Stimulated activated effector memory CD8-positive, alpha-beta T cell treated with anti-CD3 and anti-CD28 coated beads, Interleukin-12 subunit alpha, Interleukin-12 subunit beta, amount 100 ng/mL, for 72 hours (primary cell): ENCODE data around the gene AK2.

Experiments
- ATAC-seq: fragments of 150-1000 bp; cut with Tn5 transposase; 2 replicates; pipeline ENCODE4 v1.10.0; 2021
- DNase-seq, 2 donors: peaks; one replicate each; pipeline ENCODE4 v3.0.0; 2021 to 2022; ENCODE audit warnings: low spot score in 2 of 2
- H3K27ac Mint-ChIP-seq: one replicate; pipeline ENCODE4 v1.8.0; 2022; ENCODE audit warnings: mild to moderate bottlenecking, mixed read lengths
- H3K36me3 Mint-ChIP-seq: one replicate; pipeline ENCODE4 v1.8.0; 2022; ENCODE audit warnings: mild to moderate bottlenecking, mixed read lengths
- H3K4me1 Mint-ChIP-seq: one replicate; pipeline ENCODE4 v1.8.0; 2022; ENCODE audit warnings: mixed read lengths
- H3K4me3 Mint-ChIP-seq: one replicate; pipeline ENCODE4 v1.8.0; 2022; ENCODE audit warnings: mild to moderate bottlenecking, mixed read lengths
- H3K9me3 Mint-ChIP-seq: one replicate; pipeline ENCODE4 v1.8.0; 2022; ENCODE audit warnings: mixed read lengths

Gene AK2

DNA sequence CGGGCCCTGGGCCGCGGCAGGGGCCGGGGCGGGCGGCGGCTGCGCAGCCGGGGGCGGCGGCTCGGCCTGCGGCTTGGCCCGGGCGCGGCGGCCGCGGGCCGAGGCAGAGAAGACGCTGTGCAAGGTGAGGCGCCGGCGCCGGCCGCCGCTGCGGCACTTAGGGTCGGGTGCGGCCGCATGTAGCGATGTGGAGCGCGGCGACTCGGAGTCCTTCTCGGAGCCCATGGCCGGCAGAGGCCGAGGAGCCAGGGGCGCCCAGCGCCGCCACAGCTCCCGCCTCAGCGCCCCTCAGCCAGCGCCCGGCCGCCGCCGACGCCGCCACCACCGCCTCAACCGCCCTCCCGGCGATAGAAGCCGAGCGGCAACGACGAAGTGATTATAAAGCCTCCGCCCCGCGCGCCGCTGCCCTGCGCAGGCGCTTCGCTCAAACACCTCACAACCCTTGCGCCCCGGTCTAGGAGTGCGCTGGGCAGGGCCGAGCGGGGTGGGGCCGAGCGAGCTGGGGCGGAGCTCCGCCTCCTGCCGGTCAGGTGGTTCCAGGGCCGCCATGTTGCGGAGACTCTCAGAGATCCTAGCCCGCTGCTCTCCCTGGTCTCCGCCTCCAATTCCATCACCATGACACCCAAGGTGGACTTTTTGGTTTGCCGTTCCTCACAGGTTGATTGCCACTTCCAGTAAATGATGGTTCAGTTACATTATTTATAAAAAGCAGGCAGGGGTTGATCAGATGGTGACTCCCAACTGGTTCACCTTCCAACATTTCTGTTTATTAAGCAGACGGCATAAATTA is 72.0 kb downstream of the AK2 start, which contains the start of gene RNF19B:
TSS of gene RNF19B (minus strand) at position 349 of the 790 bp plus-strand sequence. CDS start at position 225, 124 bp downstream.
- H3K4me1 Mint-ChIP-seq = peaks cover 58% of the 10 kb centered on the region

DNA sequence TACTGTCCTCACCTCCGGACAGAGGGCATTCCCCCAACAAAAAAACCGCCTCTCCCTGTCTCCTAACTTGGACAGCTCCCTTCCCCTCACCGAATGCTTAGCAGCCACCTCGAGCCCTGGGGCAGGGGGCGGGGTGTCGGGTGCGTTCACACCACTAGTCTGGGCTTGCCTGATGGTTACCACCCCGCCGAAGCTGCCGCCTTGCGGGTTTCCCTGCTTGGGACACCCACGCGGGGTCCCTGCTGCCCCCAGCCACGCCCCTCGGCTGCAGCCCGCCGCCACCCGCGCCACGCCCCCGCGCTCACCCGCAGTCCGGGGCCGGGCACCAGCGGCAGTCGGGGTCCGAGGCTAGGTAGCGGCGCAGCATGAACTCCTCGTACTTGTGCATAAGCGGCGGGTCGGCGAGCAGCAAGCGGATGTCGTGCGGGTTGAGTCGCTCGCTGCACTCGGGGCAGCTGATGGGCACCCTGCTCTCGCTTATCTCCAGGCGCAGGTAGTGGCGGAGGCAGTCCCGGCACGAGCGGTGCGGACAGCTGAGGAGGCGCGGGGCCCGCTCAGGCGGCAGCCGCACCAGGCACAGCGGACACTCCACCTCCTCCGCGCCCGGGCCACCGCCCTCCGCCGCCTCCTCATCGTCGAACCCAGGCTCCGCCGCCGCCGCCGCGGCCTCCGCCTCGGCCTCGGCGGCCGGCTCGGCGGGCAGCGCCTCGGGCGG is 72.8 kb downstream of the AK2 start:
- Mint-ChIP-seq H3K4me3 (peak overlapping the region; percentile 85), H3K36me3 (peaks cover 32% of the 10 kb centered on the region), H3K27ac (peak overlapping the region; percentile 79), H3K4me1 (peaks cover 59% of the 10 kb centered on the region), H3K9me3 (peaks cover 2% of the 10 kb centered on the region)
- ATAC-seq (peak; percentile 59), DNase-seq (peak; percentile 47 to 83)

More for the DNA sequence above, 72.0 kb downstream of the AK2 start, which contains the start of gene RNF19B:
- DNase-seq (peak; percentile 88 to 96), ATAC-seq (peak; percentile 94)
- peaks cover 2% of the 10 kb centered on the region for H3K9me3 Mint-ChIP-seq
- H3K27ac Mint-ChIP-seq = peak within 1 kb of the TSS; percentile 79
- peak within 1 kb of the TSS; percentile 85 for H3K4me3 Mint-ChIP-seq
- H3K36me3 Mint-ChIP-seq = peaks cover 25% of the 10 kb centered on the region

- H3K36me3 Mint-ChIP-seq = peaks cover 45% of the 10 kb centered on the region
- no peaks in the 10 kb centered on the region for H3K9me3 Mint-ChIP-seq
- H3K4me3 Mint-ChIP-seq = peak overlapping the region; percentile 85
- no peak for DNase-seq
- peak overlapping the region; percentile 79 for H3K27ac Mint-ChIP-seq
- ATAC-seq = no peak
- peaks cover 60% of the 10 kb centered on the region for H3K4me1 Mint-ChIP-seq
Observed at GRCh38 chr1:32962248-32962896, 74.3 kb downstream of the AK2 start.

DNA sequence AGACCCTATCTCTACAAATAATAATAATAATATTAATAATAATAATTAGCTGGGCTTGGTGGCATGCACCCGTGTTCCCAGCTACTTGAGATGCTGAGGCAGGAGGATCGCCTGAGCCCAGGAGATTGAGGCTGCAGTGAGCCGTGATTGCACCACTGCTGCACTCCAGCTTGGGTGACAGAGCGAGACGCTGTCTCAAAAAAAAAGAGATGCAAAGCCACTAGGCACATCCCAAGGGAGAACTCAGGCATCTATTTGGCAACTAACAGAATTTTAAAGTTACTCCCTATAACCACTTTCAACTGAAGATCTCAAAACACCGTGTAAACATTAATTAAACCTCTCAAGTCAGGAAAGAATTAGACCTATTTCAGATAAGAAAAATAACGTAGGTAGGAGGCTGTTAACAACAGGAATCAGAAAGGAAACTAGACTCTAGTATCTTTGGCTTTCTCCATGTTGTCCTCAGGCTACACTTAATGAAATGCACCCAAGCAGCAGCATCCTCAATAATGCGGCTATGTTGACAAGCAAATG is 75.8 kb downstream of the AK2 start:
- Mint-ChIP-seq H3K4me3 (peak overlapping the region; percentile 85), H3K27ac (no peak overlapping the region), H3K9me3 (no peaks in the 10 kb centered on the region), H3K4me1 (peaks cover 60% of the 10 kb centered on the region), H3K36me3 (peaks cover 52% of the 10 kb centered on the region)
- ATAC-seq (no peak), DNase-seq (no peak)

DNA sequence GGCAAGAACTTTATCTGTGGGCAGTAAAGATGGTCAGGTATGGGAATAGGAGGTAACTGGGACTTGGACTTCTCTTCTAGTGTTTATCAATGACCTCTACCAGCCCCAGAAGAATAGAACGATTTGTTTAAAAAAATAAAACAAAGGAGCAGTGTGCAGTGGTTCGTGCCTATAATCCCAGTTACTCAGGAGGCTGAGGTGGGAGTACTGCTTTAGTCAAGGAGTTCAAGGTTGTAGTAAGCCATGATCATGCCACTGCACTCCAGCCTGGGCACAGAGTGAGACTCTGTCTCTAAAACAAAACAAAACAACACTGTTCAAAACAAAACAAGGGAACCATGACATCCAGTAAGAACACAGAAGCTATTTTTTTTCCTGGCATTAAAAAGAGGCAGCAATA is 76.3 kb downstream of the AK2 start:
- peaks cover 58% of the 10 kb centered on the region for H3K36me3 Mint-ChIP-seq
- H3K4me1 Mint-ChIP-seq = peaks cover 65% of the 10 kb centered on the region
- no peak for ATAC-seq
- no peak for DNase-seq
- H3K9me3 Mint-ChIP-seq = no peaks in the 10 kb centered on the region
- H3K27ac Mint-ChIP-seq = peak overlapping the region; percentile 32
- H3K4me3 Mint-ChIP-seq = peak overlapping the region; percentile 85

GRCh38 chr1:32958827-32959226 is 77.9 kb downstream of the AK2 start:
- DNase-seq (no peak), ATAC-seq (no peak)
- H3K4me1 Mint-ChIP-seq = peaks cover 75% of the 10 kb centered on the region
- peaks cover 62% of the 10 kb centered on the region for H3K36me3 Mint-ChIP-seq
- H3K9me3 Mint-ChIP-seq = no peaks in the 10 kb centered on the region
- peak overlapping the region; percentile 16 for H3K27ac Mint-ChIP-seq
- H3K4me3 Mint-ChIP-seq = no peak overlapping the region
